ENCODE measurements around the gene DAZAP2.
"Not testable (repeated sequence)": the region's sequence is repeated elsewhere in the genome, so short reads cannot be mapped to it uniquely, and the experiment has no call there.

Gene DAZAP2

GRCh38 chr12:51247523-51248206, 9.0 kb downstream of the DAZAP2 start:
- no peak for DNase-seq (ENCODE audit: low read depth)

- DNase-seq (ENCODE audit: low read depth), result no peak
Observed at GRCh38 chr12:51253276-51253675, 14.7 kb downstream of the DAZAP2 start.

- no peak for DNase-seq (ENCODE audit: low read depth)
Observed at GRCh38 chr12:51254536-51254935, 15.9 kb downstream of the DAZAP2 start.

GRCh38 chr12:51259600-51259999, 21.0 kb downstream of the DAZAP2 start:
- DNase-seq (ENCODE audit: low read depth), result not testable (repeated sequence)

GRCh38 chr12:51262758-51263177, 24.1 kb downstream of the DAZAP2 start:
- DNase-seq (ENCODE audit: low read depth), result no peak

GRCh38 chr12:51263341-51263740, 24.7 kb downstream of the DAZAP2 start:
- no peak for DNase-seq (ENCODE audit: low read depth)

- no peak for DNase-seq (ENCODE audit: low read depth)
Observed at GRCh38 chr12:51264297-51264696, 25.7 kb downstream of the DAZAP2 start.

- DNase-seq (ENCODE audit: low read depth), result no peak
Observed at GRCh38 chr12:51265024-51265423, 26.4 kb downstream of the DAZAP2 start.

GRCh38 chr12:51269174-51270066, 30.8 kb downstream of the DAZAP2 start:
- no peak for DNase-seq (ENCODE audit: low read depth)

GRCh38 chr12:51270067-51270950, 31.7 kb downstream of the DAZAP2 start, which contains the start of gene SMAGP:
SMAGP (minus strand) TSS chr12:51270415; CDS start chr12:51269278, 1,137 bp downstream.
- DNase-seq (ENCODE audit: low read depth), result no peak

GRCh38 chr12:51270951-51271518, 32.4 kb downstream of the DAZAP2 start:
- peak; percentile 63 for DNase-seq (ENCODE audit: low read depth)

GRCh38 chr12:51272810-51273209, 34.2 kb downstream of the DAZAP2 start:
- not testable (repeated sequence) for DNase-seq (ENCODE audit: low read depth)

- no peak for DNase-seq (ENCODE audit: low read depth)
Observed at GRCh38 chr12:51275088-51275487, 36.5 kb downstream of the DAZAP2 start.

- DNase-seq (ENCODE audit: low read depth), result no peak
Observed at GRCh38 chr12:51281202-51281924, 42.7 kb downstream of the DAZAP2 start.

GRCh38 chr12:51285843-51286242, 47.2 kb downstream of the DAZAP2 start:
- DNase-seq (ENCODE audit: low read depth), result no peak

GRCh38 chr12:51291603-51292513, 53.2 kb downstream of the DAZAP2 start:
- not testable (repeated sequence) for DNase-seq (ENCODE audit: low read depth)
